OCI-LY7 (cell line): ENCODE measurements around the gene SUN2. TPM values are rescaled to one million over a fixed set of nuclear protein-coding genes. Genes with fewer than 3 reads are reported as not detected.

Experiments used
- BruUV-seq: library from RNA; stranded (reverse); fragments of 400-500 nt; replicated peaks from 2 replicates; lab custom pipeline; 2021; lab: Mats Ljungman, UMichigan
- CTCF ChIA-PET: fragments of 300-600 bp; sonication (Branson Sonifier 250); formaldehyde crosslinking; loops from one replicate; lab custom pipeline; 2022; ENCODE audit warnings: antibody characterized with exemption; ENCODE audit not compliant: unreplicated experiment; lab: Charles Lee
- POLR2A ChIA-PET: fragments of 300-600 bp; sonication (Branson Sonifier 250); formaldehyde crosslinking; loops from one replicate; lab custom pipeline; 2022; ENCODE audit warnings: antibody characterized with exemption; lab: Charles Lee
- DNase-seq: peaks from one replicate; pipeline ENCODE4 v3.0.0-alpha.2; 2015; ENCODE audit warnings: low spot score
- H2AFZ ChIP-seq: fragments of 200-600 bp; sonication (generic), shearing (Covaris generic); 2 replicates; pipeline ENCODE4 v1.6.1; 2014; ENCODE audit warnings: mild to moderate bottlenecking, antibody characterized with exemption, low read length, moderate library complexity
- H3K27ac ChIP-seq: fragments of 200-600 bp; sonication (generic); 2 replicates; pipeline ENCODE4 v1.5.1; 2014; ENCODE audit warnings: mixed run types, low read depth, mild to moderate bottlenecking, moderate library complexity, low read length, inconsistent platforms; ENCODE audit not compliant: poor library complexity, severe bottlenecking
- H3K36me3 ChIP-seq: fragments of 200-600 bp; sonication (generic); 2 replicates; pipeline ENCODE4 v1.6.1; 2014; ENCODE audit warnings: mild to moderate bottlenecking, antibody characterized with exemption, low read length, moderate library complexity, mixed read lengths; ENCODE audit not compliant: insufficient read depth
- H3K4me1 ChIP-seq: fragments of 200-600 bp; sonication (generic); 2 replicates; pipeline ENCODE4 v1.5.1; 2014; ENCODE audit warnings: mild to moderate bottlenecking, low read length; ENCODE audit not compliant: insufficient read depth, poor library complexity, severe bottlenecking
- H3K4me2 ChIP-seq: fragments of 200-600 bp; sonication (generic); 2 replicates; pipeline ENCODE4 v1.6.1; 2014; ENCODE audit warnings: mild to moderate bottlenecking, low read length
- H3K4me3 ChIP-seq: fragments of 200-600 bp; sonication (generic); 2 replicates; pipeline ENCODE4 v1.5.1; 2014; ENCODE audit warnings: mild to moderate bottlenecking, low read depth, low read length; ENCODE audit not compliant: poor library complexity, severe bottlenecking
- H3K79me2 ChIP-seq: fragments of 200-600 bp; sonication (generic); 2 replicates; pipeline ENCODE4 v1.6.1; 2016; ENCODE audit warnings: low read depth, mild to moderate bottlenecking, low read length, moderate library complexity, mixed read lengths; ENCODE audit not compliant: insufficient read depth
- H3K9me2 ChIP-seq: fragments of 200-600 bp; sonication (generic); 2 replicates; pipeline ENCODE4 v1.6.1; 2016; ENCODE audit warnings: mild to moderate bottlenecking, low read length, mixed read lengths; ENCODE audit not compliant: insufficient read depth
- H3K9me3 ChIP-seq: fragments of 200-600 bp; sonication (generic); 2 replicates; pipeline ENCODE4 v1.6.1; 2014; ENCODE audit warnings: mild to moderate bottlenecking, mixed run types, low read length, mixed read lengths
- H4K20me1 ChIP-seq: fragments of 200-600 bp; sonication (generic); 2 replicates; pipeline ENCODE4 v1.6.1; 2014; ENCODE audit warnings: mild to moderate bottlenecking, antibody characterized with exemption, low read length, moderate library complexity, mixed read lengths; ENCODE audit not compliant: insufficient read depth
- CTCF ChIP-seq: fragments of 200-600 bp; sonication (generic); conservative IDR thresholded peaks from 2 replicates; pipeline ENCODE4 v1.5.1; 2014; ENCODE audit warnings: mild to moderate bottlenecking, antibody characterized with exemption, low read length, moderate library complexity, mixed read lengths
- EZH2phosphoT487 ChIP-seq: fragments of 200-600 bp; sonication (generic); IDR thresholded peaks from 2 replicates; pipeline ENCODE4 v1.6.1; 2018; ENCODE audit warnings: low read depth, borderline replicate concordance, mild to moderate bottlenecking, mixed run types, antibody characterized with exemption, low read length, moderate library complexity, mixed read lengths
- intact Hi-C: fragments of 100-400 bp; cut with micrococcal nuclease; formaldehyde crosslinking; loops from one replicate; pipeline ENCODE4 v1.10.0; 2022; ENCODE audit not compliant: unreplicated experiment
- total RNA-seq, 2 experiments: library from RNA; depleted of rRNA in 1 of 2; stranded (reverse); fragments of >200 nt in 1 of 2; shearing (Covaris generic) in 1 of 2; gene quantifications; 2 replicates each; pipeline ENCODE4 v1.2.3, GENCODE V29; 2014 to 2022

Gene SUN2
- total RNA-seq, 2 experiments from 2014 or later, result 59.1 to 80.2 TPM

- peak overlapping the region; percentile 81 for H3K4me2 ChIP-seq
- H3K9me2 ChIP-seq, result no peaks in the 10 kb centered on the region
- no peak overlapping the region for H2AFZ ChIP-seq
- H3K4me3 ChIP-seq, result peak overlapping the region; percentile 28
- peaks cover 39% of the 10 kb centered on the region for H4K20me1 ChIP-seq
- peaks cover 43% of the 10 kb centered on the region for H3K4me1 ChIP-seq
- H3K36me3 ChIP-seq, result peaks cover 28% of the 10 kb centered on the region
- peak; percentile 62 for DNase-seq
- peaks cover 77% of the 10 kb centered on the region for H3K79me2 ChIP-seq
- CTCF ChIA-PET, result interaction anchor here (0.5 kb wide), 1 partner anchor 1204 kb away, joined by 3 read pairs; no protein-coding TSS in a partner anchor
- POLR2A ChIA-PET, result interaction anchor here (0.6 to 0.7 kb wide), 3 partner anchors 15 to 327 kb away, joined by 3 to 4 read pairs (median 3); no protein-coding TSS in a partner anchor
- no TSS peak for BruUV-seq
- intact Hi-C loops, result loop anchor here (10.0 kb wide), 1 partner anchor 655 kb away; the partner anchor contains the start of gene PICK1
- no peak overlapping the region for H3K27ac ChIP-seq
- no peaks in the 10 kb centered on the region for H3K9me3 ChIP-seq
- TF ChIP-seq EZH2phosphoT487 (no peak), CTCF (no peak)
Observed at GRCh38 chr22:38709306-38709705, 46.5 kb downstream of the SUN2 start.

- no peak overlapping the region for H3K27ac ChIP-seq
- peaks cover 28% of the 10 kb centered on the region for H3K36me3 ChIP-seq
- POLR2A ChIA-PET, result interaction anchor here (0.6 to 0.7 kb wide), 3 partner anchors 9 to 816 kb away, joined by 3 to 5 read pairs (median 4); no protein-coding TSS in a partner anchor
- intact Hi-C loops, result loop anchor here (10.0 kb wide), 1 partner anchor 653 kb away; the partner anchor contains the start of gene PICK1
- BruUV-seq, result no TSS peak
- H3K79me2 ChIP-seq, result peaks cover 69% of the 10 kb centered on the region
- DNase-seq, result no peak
- peaks cover 54% of the 10 kb centered on the region for H3K4me1 ChIP-seq
- no peak for TF ChIP-seq CTCF
- no peak for TF ChIP-seq EZH2phosphoT487
- H4K20me1 ChIP-seq, result peaks cover 39% of the 10 kb centered on the region
- no peaks in the 10 kb centered on the region for H3K9me2 ChIP-seq
- CTCF ChIA-PET, result no interaction called here
- no peak overlapping the region for H2AFZ ChIP-seq
- H3K4me3 ChIP-seq, result peak overlapping the region; percentile 97
- peak overlapping the region; percentile 81 for H3K4me2 ChIP-seq
- no peaks in the 10 kb centered on the region for H3K9me3 ChIP-seq
Observed at GRCh38 chr22:38707984-38708383, 47.8 kb downstream of the SUN2 start.

- POLR2A ChIA-PET, result interaction anchor here (0.6 kb wide), 2 partner anchors 8 to 816 kb away, joined by 3 to 5 read pairs; no protein-coding TSS in a partner anchor
- Histone ChIP-seq H2AFZ (no peak overlapping the region), H4K20me1 (peaks cover 38% of the 10 kb centered on the region), H3K9me3 (no peaks in the 10 kb centered on the region), H3K79me2 (peaks cover 63% of the 10 kb centered on the region), H3K27ac (no peak overlapping the region), H3K4me2 (peak overlapping the region; percentile 81), H3K9me2 (no peaks in the 10 kb centered on the region), H3K4me1 (peaks cover 59% of the 10 kb centered on the region), H3K36me3 (peaks cover 23% of the 10 kb centered on the region), H3K4me3 (peak overlapping the region; percentile 97)
- no peak for DNase-seq
- TF ChIP-seq CTCF (no peak), EZH2phosphoT487 (no peak)
- BruUV-seq, result TSS peak; percentile 64
- CTCF ChIA-PET, result no interaction called here
- intact Hi-C loops, result loop anchor here (10.0 kb wide), 1 partner anchor 653 kb away; the partner anchor contains the start of gene PICK1
Observed at GRCh38 chr22:38707346-38707745, 48.5 kb downstream of the SUN2 start.
